ENCODE measurements around the gene PDE6B.

The PDE6B gene

DNA sequence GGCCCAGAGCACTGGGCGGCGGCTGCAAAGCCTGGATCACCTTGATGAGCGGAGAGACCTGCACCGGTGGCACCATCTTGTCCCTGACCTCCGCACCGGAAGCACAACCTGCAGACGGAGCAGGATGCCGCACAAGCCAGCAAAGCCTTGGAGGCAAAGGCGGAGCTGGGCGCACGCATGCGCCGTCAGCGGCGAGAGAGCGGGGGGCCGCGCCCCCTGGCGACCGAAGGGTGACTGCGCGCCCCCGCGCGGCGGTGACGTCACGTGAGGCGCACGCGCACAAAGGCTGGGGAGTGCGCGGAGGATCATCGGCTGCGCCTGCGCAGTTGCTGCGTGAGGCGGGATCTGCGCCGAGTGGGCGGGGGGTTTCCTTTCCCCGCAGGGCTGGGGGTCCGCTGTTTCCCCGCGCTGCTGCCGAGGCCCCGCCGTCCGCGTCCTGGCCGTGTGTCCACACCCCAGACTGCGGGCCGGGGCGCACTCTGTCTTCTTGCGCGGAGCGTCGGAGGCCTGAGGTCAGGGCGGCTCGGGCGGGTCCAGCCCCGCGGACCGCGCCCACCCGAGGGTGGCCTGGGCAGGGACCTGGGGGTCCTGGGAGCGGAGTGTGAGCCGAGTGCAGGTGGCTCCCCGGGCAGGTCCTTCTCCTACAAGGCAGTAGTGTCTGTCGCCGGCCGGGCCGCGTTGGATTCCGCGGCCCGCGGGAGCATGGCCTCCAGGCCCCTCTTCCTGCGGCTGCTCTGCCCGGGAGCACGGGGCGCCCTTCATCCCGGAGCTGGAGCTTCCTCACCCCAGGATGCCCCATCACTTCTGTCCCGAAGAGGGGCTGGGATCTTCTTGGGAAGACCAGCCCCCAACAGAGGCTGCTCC lies 49.0 kb downstream of the PDE6B start, which contains the start of the genes ATP5ME and MYL5:
ATP5ME (minus strand) TSS at position 105 of the 864 bp plus-strand sequence; CDS start at position 76, 29 bp downstream.
MYL5 (plus strand) TSS at position 371 of the 864 bp plus-strand sequence. CDS start 3,485 bp downstream, outside the sequence.
- peak within 1 kb of the TSS; percentile 92 for H3K27ac ChIP-seq
- TF ChIP-seq, protein P1, sequence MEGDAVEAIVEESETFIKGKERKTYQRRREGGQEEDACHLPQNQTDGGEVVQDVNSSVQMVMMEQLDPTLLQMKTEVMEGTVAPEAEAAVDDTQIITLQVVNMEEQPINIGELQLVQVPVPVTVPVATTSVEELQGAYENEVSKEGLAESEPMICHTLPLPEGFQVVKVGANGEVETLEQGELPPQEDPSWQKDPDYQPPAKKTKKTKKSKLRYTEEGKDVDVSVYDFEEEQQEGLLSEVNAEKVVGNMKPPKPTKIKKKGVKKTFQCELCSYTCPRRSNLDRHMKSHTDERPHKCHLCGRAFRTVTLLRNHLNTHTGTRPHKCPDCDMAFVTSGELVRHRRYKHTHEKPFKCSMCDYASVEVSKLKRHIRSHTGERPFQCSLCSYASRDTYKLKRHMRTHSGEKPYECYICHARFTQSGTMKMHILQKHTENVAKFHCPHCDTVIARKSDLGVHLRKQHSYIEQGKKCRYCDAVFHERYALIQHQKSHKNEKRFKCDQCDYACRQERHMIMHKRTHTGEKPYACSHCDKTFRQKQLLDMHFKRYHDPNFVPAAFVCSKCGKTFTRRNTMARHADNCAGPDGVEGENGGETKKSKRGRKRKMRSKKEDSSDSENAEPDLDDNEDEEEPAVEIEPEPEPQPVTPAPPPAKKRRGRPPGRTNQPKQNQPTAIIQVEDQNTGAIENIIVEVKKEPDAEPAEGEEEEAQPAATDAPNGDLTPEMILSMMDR (conservative IDR thresholded peaks at IDR 0.05): peak; percentile 96

DNA sequence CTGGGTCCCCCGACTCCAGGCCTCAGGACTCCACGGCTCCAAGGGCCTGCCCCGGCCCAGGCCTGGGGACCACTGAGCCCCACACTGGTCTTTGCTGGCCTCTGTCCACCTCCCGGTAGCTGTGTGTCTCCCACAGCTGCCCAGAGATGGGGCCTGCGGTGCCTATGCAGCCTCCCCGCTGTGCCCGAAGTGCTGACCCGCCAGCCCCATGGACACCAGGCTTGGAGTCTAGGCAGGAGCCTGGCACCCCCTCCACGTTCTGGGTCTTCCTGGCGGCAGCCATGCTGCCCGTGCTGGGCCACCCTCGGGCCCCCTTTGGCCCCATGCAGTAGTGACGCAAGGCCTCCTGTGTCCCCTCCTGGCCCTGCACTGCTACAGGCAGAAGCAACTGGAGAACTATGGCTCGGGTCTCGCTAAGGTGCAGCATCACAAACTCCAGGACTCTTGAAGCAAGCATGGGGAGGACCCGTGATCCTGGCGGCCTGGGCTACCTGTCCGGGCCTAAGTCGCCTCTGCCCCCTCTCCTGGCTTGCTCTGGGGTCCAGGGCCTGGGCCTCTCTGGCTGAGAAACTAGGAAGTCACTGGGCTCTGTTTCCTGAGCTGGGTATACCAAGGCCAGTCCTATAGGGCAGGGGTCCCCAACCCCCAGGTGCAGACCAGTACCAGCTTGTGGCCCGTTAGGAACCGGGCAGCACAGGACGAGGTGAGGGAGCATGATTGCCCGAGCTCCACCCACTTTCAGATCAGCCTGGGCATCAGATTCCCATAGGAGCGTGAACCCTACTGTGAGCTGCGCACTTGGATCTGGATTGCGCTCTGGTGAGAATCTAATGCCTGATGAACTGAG lies 49.9 kb downstream of the PDE6B start:
- TF ChIP-seq, protein P1 (conservative IDR thresholded peaks at IDR 0.05): no peak
- peak overlapping the region; percentile 92 for H3K27ac ChIP-seq

DNA sequence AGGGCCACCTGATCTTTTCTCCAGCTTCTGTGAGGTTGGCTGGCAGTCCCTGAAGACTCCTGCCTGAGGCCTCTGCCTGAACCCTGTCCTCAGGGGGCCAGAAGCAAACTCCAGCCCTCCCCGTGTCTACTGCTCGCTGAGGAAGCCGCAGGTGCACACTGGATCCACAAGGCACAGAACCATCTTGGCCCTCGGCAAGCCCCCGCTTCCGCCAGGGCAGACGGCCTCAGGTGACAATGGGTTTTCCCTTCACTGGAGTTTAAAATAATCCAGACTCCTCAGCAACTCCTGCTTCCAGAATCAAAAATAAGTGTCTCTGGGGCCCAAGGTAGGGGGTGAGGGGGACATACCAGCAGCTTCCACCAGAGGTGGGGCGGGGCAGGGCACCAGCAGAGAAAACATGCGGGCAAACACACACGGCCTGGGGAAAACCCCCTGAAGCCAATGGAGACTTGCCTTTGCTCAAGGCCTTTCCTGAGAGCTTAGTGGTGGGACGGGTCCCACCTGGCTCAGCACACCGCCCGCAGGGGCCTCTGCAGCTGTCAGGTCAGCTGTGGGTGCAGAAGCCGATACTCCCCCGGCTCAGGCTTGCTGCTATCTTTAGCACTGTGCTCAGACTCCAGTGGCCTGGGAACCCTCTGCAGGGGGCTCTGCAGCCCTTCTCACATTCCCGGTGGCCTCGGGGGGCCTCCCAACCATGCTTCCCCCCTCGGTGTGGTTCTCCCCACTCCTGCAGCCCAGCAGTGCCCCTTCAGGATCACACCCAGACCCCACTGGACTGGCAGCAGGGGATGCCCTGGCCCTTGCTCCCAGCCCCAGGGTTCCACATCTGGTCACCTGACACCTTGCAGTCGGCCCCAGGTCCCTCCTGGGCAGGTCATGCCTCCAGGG lies 50.9 kb downstream of the PDE6B start:
- no peak overlapping the region for H3K27ac ChIP-seq
- TF ChIP-seq, protein P1 (conservative IDR thresholded peaks at IDR 0.05): no peak

DNA sequence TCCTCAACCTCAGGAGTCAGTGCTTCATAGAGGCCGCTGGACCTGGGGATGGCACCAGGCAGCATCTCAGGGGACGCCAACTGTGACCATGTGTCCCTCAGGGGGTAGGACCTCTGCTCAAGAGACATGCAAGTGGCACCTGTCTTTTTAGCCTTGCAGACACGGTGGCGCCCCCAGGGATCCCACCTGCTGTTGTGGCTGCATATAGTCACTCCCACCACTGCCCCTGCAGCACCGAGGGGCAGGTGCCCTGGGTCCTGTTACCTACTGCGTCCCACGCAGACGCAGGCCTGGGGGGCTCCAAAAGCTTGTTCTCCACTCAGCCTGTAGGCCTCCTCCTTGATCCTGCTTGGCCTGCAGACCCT lies 51.5 kb downstream of the PDE6B start:
- TF ChIP-seq, protein P1 (conservative IDR thresholded peaks at IDR 0.05): no peak
- H3K27ac ChIP-seq: no peak overlapping the region

GRCh38 chr4:677431-678293 lies 52.3 kb downstream of the PDE6B start:
- no peak overlapping the region for H3K27ac ChIP-seq
- TF ChIP-seq, protein P1 (conservative IDR thresholded peaks at IDR 0.05): no peak

DNA sequence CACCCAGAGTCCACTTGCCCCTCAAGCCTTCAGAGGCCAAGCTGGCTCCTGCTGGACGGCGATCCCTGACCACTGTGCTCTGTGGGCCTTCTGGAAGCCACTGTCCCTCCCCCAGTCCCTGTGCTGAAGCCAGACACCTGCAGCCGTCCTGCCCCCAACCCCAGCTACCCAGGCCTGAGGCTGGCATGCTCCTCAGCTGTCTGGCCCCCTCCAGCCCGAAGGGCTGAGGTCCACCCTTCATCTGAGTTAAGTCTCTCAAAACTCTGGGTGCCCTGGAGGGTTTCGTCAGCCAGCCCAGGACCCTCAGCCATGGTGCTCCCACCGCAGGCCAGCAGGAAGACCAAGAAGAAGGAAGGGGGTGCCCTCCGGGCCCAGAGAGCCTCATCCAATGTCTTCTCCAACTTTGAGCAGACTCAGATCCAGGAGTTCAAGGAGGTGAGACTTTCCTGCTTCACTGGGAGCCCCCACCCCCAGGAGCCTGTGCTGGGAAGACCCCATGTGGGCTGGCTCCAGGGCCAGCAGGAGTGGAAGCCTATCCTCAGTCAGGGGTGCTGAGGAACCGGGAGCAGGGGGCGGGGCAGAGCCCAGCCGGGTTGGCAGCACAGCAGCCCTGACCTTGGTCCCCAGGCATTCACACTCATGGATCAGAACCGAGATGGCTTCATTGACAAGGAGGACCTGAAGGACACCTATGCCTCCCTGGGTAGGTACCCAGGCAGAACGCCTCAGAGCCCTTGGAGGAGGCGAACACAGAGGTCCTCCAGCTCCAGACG lies 53.1 kb downstream of the PDE6B start:
- TF ChIP-seq, protein P1 (conservative IDR thresholded peaks at IDR 0.05): no peak
- no peak overlapping the region for H3K27ac ChIP-seq

Measured in VCaP (cell line).